Ramos (cell line): ENCODE data around the gene FEV.

ENCODE experiments used
- in situ Hi-C: fragments of 300-500 bp; cut with MboI; formaldehyde crosslinking; loops from one replicate; pipeline ENCODE4 v1.14.3; 2022; ENCODE audit warnings: low sequenced_read_pairs; ENCODE audit not compliant: unreplicated experiment

Gene FEV

DNA sequence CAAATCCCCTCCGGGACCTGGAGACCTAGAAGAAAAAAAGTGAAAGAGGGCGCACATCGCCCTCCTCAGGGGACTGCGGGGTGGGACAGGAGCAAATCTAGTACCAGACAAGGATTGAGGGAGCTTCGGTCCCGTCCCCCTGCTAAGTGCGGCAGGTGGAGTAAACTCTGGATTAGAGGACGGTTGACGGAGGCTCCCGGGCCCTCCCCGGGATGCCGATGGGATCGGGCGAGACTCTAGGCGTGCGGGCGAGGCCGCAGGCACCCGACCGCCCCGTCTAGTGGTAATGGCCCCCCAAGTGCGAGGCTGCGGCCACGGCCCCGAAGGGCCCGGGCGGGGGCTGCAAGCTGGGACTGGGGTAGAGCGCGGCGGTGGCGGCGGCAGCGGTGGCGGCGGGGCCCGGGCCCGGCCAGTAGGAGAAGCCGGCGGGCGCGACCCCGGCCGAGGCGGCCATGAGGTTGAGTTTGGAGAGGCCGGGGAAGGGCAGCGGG lies 3.5 kb downstream of the FEV start:
- in situ Hi-C loops: no loop called here

DNA sequence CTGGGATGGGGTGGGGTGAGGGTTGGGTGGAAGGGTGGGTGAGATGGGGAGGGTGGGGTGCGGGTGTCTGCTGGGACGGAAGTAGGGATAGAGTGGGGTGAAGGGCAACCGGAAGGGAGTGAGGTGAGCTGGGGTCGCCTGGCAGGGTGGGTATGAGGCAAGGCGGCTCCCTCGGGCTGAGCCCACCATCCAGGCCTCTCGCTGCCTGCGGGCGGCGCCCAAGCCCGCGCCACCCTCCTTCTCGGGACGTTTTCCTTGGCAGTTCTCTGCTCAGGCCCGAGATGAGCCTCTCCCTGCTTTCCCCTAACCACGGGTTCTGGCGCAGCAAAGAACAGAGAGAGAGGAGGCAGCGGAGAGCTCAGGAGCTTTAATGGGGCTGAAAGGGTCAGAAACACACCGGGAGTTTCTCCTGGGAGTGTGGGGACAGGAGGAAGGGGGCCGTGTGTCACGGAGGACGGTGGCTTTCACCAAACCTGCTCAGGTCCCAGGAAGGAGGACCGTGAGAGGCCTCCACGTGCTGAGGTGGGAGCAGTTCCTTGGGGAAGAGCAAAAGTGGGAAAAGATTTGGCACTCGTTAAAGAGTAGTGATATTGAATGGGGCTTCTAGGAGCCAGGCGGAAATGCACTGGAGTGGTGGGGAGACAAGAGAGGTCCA lies 4.1 kb downstream of the FEV start:
- in situ Hi-C loops: no loop called here

DNA sequence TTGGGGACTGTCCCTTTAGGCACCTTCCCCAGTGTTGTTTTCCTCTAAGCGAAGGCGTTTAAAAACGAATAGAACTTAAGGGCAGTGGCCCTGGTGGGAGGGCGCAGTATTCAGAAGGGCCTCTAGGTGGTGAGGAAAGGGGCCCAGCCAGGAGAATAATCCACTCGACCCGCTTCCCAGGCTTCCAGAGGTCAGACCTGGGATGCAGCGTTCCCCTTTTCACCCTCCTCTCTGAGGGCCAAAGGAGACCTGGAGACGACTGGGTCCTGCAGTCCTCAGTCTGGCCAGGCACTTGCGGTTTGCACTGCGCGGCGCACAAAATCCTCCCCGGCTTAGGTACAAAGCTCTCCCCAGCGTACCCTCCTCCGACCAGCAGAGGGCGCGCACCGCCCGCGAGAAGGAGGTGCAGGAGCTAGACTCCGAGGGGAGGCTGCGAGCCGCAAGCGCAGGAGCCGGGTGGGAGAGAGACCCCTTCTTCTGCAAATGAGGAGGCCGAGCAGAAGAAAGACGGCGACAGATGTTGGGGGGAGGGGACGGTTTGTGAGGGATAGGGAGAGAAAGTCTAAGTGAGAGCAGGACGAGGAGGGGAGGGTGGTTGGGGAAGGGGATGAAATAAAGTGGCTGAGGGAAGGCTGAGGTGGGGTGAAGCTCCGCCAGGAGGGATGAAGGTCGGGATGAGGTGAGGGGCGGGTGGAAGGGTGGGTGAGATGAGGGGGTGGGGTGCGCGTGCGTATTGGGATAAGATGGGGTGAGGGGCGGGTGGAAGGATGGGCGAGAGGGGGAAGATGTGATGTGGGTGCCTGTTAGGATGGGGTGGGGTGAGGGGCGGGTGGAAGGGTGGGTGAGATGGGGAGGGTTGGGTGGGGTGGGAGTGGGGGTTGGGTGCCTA lies 4.9 kb downstream of the FEV start:
- in situ Hi-C loops: no loop called here

DNA sequence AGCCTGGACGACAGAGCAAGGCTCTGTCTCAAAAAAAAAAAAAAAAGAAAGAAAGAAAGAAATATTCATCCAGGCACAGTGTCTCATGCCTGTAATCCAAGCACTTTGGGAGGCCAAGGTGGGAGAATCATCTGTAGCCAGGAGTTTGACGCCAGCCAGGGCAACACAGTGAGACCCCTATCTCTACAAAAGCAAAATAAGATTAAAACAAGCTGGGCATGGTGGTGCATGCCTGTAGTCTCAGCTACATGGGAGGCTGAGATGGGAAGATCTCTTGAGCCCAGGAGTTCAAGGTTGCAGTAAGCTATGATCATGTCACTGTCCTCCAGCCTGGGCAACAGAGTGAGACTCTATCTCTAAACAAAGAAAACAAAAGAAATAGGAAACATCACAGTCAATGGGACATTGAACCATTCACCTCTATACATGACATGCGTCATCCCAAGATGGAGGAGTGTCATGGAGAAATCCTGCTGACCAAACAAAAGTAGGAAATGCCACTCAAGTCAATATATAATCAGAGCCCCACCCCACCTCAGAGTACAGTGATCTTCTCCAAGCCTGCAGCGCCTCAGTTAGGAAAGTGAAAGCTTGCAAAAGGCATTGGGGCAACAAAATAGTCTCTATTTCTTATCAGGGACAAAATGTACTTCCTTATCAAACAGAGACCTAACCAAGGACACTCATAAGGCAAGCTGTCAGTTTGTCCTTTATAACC lies 9.8 kb downstream of the FEV start:
- in situ Hi-C loops: no loop called here

DNA sequence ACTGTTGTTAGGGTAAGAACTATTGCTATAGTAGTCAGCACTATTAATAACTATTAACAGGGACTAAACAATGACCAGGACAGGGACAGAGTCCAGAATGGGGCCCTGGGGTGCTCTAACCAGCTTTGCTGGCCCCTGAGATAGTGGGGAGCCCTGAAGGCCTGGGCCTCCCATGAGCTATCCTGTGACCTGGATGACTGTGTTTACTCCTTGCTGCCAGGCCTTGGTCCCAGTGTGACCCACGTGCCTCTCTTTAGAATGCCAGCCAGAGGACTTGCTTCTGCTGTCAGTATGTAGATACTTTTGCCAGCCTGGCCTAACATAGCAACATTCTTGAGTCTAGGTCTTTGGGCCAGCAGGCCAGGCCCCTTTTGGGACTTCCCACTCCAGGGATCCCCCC lies 14.1 kb downstream of the FEV start:
- in situ Hi-C loops: no loop called here

DNA sequence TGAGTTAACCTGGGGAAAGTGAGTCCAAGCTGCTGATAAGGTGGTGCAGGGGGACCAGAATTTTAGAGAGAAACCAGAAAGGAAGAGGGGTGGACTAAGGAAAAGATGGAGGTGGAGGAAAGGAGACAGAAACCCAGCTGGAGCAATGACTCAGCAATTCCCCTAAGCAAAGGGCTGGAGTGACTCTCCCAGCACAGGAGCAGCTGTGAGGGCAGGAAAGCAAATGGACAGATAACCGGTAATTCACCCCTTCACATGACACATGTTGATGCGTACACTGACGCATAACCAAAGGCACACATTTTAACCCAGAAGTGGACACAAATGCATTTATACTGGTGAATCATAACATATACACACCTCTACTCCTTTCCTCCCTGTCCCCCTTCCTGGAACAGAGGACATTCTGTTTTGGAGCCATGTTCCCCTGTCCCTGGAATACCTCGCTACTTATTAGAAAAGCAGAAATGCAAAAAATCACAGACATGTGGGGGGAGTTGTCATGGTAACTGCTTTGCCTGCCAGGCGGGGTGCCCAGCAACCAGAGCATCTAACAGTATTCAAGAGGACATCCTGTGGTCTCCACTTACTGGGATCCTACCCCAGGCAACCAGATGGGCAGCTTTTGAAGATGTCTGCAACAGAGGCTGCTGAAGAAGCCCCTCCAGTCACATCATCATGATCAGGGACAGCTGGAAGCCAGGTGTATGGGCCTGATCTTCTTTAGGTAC lies 20.8 kb downstream of the FEV start:
- in situ Hi-C loops: no loop called here

DNA sequence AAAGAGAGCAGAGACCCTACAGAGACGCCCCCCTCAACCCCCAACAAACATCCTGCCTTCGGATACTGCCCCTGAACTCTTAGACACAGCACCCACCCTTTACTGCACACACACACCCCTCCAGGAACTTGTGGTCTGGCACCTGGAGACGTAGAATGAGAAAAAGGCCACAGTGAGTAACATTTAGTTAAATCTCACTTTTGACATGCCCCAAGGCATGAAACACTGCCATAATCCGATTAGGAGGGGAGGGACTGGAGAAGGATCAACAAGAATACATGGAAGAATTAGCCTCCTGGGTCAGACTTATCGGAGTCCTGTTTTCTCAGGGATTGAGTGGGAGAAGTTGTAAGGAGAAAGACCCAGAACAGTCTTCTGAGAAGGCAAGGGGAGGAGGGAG lies 21.4 kb downstream of the FEV start:
- in situ Hi-C loops: no loop called here

DNA sequence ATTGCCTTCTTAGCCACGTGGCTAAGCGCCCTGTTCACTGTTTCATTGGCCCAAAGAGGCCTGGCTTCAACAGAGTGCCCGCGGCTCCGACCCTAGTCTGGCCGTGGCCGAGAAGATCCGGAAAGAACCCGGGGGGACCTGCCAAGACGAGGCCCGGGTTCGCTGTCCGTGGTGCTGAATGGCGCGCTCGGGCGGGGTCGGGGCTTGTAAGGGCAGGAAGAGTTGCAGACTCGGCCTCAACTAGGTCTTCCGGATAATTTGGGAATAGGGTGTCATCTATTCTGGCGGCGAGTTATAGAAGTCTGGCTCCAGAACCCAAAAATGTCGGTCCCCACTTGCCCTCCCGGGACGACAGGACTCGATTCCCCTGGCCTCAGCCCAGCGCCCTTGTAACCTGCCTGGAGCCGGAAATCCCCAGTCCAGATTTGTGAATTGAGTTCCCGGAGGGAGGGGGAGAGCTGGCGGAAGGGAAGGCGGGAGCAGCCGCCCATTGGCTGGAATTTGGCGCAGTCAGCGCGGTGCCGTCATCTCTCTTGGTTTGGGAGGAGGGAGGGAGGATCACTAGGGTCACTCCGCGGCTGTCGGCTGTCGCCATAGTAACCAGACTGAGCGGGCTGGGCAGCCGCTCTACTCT lies 22.0 kb downstream of the FEV start:
- in situ Hi-C loops: no loop called here

DNA sequence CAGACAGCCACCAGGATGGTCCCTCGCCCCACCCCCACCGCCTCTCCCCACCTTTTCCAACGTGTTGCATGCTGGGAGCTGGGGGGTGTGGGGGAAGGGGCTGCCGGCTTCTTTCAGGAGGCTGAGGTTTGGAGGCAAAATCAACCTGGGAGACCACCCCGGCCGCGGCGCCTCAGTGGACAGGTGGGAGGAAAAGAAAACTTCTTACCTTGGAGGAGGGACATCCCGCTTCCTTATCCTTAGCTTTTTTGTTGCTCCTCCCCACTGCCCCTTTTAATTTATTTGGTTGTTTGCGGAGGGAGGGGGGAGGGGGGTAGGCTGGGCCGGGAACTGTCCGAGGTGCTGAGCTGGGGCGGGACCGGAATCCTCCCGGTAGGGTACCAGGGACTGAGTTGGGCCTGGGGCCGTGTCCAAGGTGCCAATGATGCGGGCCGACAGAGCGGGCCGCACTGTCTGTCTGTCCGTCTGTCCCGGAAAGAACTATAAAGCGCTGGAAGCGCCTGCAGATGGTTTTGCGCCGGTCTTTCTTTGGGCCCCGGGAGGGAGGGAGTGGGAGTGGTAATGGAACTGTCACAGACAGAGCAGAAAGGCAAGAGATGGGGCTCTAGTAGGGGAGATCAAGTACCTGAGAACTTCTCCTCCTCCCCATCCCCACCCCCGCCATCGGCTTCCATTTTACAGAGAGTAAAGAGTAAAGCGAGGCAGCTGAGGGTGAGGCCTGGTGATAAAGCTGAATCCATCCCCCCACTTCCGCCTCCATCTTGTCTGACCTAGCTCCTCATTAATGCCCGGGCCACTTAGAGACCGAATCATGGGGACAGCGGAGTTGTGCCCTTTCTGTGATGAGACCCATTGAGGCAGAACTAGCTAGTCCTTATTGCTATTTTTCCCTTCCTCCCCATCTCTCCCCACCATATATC lies 23.1 kb downstream of the FEV start:
- in situ Hi-C loops: no loop called here

DNA sequence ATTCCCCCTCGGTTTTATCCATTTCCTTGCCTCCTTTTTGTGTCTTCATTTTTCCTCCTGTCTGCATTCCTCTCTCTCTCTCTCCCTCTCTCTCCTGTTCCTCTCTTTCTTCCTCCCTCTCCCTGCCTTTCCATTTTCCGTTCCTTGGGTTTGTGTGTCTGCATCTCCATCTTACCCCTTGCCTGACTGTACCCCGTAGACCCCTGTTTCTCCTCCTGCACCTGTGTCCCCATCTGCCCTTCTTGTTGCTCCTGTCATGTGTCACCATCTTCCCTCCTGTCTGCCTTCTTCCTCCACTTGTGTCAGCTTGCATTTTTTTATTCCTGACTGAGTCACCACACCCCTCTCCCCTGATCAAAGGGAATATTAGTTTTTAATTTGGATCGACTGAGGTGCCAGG lies 23.8 kb downstream of the FEV start:
- in situ Hi-C loops: no loop called here

DNA sequence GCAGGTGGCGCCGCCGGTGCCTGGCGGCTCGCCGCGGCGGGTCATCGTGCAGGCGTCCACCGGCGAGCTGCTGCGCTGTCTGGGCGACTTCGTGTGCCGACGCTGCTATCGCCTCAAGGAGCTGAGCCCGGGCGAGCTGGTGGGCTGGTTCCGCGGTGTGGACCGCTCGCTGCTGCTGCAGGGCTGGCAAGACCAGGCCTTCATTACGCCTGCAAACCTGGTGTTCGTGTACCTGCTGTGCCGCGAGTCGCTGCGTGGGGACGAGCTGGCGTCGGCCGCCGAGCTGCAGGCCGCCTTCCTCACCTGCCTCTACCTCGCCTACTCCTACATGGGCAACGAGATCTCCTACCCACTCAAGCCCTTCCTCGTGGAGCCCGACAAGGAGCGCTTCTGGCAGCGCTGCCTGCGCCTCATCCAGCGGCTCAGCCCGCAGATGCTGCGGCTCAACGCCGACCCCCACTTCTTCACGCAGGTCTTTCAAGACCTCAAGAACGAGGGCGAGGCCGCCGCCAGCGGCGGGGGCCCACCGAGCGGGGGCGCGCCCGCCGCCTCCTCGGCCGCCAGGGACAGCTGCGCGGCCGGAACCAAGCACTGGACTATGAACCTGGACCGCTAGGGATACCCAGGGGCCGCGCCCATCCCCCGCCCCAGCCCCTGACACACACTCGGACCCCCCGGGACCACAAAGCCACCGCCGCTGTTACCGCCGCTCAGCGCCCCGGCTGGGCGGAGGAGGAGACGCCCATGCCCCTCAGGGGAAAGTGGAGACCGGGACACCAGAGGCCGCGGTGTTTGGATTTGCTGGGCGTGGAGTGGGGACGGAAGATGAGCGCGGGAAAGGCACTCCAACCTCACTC lies 24.4 kb downstream of the FEV start:
- in situ Hi-C loops: no loop called here

DNA sequence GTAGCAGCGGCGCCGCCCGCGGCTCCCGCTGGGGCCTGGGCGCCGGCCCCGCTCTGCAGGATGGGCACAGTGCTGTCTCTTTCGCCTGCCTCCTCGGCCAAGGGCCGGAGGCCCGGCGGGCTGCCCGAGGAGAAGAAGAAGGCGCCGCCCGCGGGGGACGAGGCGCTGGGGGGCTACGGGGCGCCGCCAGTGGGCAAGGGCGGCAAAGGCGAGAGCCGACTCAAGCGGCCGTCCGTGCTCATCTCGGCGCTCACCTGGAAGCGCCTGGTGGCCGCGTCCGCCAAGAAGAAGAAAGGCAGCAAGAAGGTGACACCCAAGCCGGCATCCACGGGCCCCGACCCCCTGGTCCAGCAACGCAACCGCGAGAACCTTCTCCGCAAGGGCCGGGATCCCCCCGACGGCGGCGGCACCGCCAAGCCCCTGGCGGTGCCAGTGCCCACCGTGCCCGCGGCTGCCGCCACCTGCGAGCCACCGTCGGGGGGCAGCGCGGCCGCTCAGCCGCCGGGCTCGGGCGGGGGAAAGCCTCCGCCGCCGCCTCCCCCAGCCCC lies 25.1 kb downstream of the FEV start:
- in situ Hi-C loops: no loop called here

DNA sequence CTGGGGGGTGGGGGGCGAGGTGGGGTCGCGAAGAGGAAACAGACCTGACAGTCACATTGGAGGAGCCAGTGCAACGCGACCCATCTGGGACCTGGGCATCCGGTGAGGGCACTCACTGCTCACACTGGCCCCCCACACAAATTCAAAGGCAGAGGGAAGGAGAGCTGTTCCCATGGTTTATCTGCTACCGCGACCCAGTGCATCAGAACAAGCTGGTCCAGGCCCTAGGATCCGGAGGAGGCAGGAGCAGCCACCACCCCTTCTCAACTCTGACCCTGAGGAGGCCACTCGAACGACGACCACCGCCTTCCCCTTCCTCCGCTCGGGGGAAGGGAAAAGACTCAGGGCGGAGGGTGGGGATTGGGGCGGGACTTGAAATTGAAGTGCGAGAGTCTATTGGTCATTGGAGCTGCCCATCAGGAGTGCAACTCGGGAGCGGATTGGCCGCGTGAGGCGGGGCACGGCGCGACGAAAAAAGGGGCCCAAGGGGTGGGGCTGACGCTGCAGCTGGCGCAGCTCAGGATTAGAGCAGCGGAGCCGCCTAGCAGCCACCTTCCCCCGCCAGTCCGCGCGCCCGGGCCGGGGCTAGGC lies 25.7 kb downstream of the FEV start, which contains the start of gene CDK5R2:
TSS of gene CDK5R2 (plus strand) at position 526 of the 591 bp plus-strand sequence. CDS start 155 bp downstream, outside the sequence.
- in situ Hi-C loops: no loop called here

DNA sequence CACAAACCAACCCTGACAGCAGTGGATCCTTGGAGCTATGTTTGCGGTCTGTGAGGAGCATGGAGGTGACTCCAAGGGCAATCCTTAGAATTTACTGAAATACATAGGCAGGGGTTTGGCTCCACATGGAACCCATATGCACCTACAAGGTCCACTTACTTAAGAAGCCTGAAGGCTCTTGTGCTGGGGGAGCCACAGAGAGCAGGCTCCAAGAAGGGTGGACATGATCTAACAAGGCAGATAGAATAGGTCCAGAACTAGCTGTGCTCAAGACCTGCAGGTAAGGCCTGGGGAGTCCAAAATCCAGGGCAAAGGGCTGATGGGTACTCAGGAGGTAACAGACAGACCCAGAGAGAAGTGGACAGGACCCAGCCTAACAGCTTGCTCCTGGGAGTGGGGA lies 26.7 kb downstream of the FEV start:
- in situ Hi-C loops: no loop called here

DNA sequence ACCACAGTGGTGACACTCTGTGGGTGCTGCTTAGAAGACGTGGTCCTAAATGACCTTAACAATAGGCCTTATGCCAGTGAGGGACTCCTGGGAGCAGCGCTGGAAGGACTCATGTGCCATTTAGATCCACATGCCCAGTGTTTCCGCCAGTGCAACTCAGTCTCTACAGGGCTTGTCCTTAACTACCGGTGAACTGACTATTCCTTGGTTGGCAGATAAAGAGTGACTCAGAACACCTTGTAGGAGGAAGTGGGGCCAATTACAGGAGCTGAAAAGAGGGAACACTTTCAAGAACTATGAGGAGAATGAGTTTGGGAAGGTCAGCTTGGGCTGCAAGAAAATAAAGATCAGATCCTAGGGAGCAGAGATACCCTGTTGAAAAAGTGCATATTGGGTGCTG lies 27.3 kb downstream of the FEV start:
- in situ Hi-C loops: no loop called here

DNA sequence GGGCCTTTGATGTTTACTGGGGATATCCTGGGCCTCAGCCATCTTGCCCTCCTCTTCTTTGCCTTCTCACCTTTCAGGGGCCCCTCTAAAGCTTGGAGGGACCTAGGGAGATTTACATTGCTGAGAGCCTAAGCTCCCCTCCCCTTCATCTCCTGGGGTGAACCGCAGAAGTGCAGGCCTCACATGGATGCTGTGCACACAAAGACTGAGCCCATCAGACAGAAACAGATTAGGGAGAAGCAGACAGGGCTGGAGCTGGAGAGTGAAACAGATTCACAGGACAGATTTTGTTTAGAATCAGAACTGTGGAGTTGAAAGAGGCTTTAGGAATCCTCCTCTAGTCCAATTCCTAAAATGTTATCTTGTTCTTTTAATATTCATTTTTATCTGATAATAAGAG lies 28.9 kb downstream of the FEV start:
- in situ Hi-C loops: no loop called here
